HG03442 (cell line): ENCODE data around the gene NT5C3A.
A peak's percentile ranks its signal among the peaks of the same experiment; 100 is the strongest.
"Not testable (repeated sequence)": the region's sequence is repeated elsewhere in the genome, so short reads cannot be mapped to it uniquely, and the experiment has no call there.

Experiments
- ATAC-seq: cut with Tn5 transposase; IDR thresholded peaks from one replicate; pipeline ENCODE4 v1.9.1; 2021; ENCODE audit warnings: mild to moderate bottlenecking, moderate library complexity; ENCODE audit not compliant: unreplicated experiment

NT5C3A gene

GRCh38 chr7:33062023-33062781 is at the start of gene NT5C3A:
NT5C3A (minus strand) TSS chr7:33062776; CDS start chr7:33062705, 71 bp downstream.
- peak; percentile 29 for ATAC-seq

DNA sequence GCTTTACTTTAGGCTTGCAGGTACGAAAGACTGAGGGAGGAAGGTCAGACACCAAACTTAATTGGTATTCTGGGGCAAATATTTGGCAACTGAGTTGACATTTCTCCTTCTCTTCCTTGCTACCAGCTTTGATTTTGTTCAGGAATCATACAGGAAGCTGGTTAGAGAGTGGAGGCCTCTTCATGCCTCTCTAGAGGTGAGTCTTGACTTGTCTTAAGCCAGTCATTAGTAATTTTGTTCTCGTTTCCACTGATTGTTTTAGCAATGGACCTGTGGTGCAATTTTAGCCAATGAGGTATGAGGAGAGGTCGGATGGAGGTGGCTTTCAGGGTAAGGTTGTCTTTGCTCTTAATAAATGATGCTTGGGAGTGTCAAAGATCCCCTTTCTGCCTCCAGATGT is 49.0 kb upstream of the NT5C3A start:
- no peak for ATAC-seq

DNA sequence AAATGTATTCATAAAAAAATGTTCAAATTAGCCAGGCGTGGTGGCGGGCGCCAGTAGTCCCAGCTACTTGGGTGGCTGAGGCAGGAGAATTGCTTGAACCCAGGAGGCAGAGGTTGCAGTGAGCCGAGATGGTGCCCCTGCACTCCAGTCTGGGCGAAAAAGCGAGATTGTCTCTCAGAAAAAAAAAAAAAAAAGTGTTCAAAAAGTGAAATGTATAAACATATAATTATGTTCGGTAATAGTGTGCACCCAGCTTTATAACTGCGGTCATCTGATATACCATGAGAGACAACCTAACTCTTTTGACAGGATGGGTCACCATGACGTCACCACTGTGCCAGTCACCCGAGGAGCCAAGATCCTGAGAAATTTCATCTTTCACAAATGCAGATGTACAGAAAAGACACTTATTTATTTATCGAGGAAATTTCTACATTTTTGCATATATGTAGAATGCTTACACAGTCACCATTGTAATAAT is 47.2 kb upstream of the NT5C3A start:
- ATAC-seq, result no peak

- ATAC-seq, result peak; percentile 80
These were observed 46.6 kb upstream of the NT5C3A start, which contains the start of gene RP9 for GRCh38 chr7:33109005-33109757. RP9 (minus strand) TSS chr7:33109404; CDS start chr7:33109372, 32 bp downstream.

DNA sequence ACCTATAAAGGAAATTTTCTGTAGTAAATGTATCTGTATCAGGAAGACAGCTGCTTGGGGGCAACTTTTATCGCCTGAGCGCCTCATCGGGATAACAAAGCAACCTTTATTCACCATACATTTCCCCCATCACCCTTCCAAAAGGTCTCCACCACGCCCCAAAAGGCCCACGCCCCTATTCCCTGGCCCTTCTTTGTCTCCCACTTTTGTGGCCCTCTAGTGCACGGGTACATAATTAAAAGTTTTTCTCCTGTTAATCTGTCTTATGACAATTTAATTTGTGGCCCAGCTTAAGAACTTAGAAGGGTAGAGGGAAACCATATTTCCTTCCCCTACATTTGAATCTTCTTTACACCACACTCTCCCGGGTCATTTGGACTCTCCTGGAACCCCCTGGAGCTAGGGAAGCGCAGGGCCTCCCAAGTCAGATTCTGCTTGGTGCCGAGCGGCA is 46.0 kb upstream of the NT5C3A start:
- ATAC-seq, result peak; percentile 7

DNA sequence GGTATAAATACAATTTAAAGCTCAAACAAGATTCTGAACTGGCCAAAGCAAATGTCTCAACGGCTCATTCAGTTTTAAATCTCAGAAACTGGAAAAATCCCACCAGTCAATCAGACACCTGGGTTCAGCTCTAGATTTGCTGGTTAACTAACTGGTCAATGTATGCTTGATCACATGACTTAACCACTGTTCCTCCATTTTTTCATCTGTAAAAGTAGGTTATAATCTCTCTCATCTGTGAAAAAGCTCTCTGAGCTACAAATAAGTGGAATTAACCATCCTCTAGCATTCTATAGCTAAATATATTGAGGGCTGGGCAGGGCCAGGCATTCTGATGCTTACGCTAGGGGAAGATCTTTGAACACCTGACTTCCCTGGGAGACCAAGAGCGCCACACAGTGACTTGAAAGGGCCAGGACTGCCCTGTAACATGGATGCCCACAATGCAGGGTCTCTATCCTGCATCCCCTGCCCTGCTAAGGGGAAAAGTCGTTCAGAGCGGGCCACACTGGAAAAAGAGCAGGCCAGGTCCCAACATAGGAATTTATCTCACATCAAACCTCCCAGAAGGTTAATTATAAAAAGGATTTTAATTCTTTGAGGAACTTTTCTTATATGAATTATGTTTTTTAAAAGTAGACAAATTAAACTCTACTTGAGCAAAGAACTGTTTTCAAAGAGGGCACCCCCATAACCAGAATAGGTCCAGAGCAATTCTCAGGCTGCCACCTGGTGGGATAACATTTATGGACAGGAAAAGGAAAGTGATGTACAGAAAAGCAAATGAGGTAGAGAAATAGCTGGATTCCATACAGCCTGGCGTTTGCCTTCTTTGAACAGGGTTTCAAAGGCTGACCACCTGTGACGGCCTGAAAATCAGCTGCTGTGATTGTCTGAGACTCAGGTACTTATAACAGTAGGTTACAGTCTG is 44.8 kb upstream of the NT5C3A start:
- ATAC-seq, result peak; percentile 34

- ATAC-seq, result no peak
These were observed 39.3 kb upstream of the NT5C3A start for GRCh38 chr7:33101906-33102305.

- no peak for ATAC-seq
These were observed 38.2 kb upstream of the NT5C3A start for GRCh38 chr7:33100770-33101169.

GRCh38 chr7:33099154-33099940 is 36.8 kb upstream of the NT5C3A start:
- no peak for ATAC-seq

DNA sequence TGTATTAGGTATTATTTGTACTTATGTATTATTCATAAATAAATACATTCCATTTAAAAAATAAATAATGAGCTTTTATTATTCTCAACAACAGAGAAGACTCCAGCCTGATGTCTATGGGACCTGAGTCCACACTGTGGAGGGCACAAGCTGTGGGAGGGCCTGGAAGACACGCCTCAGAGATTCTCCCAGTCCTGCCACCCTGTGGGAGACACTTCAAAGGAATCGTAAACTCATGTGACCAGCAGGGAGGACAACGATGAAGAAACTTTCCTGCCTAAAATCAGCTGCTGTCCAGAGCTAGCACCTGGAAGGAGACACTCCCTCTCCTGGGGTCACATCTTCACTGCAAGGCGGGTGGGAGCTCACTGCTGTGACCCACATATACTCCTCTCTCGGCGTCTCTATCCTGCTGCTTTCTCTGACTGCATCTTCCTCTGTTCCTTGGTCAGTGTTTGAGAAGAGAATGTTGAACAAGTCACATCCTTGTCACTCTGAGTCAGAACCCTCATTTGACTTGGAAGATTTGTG is 32.2 kb upstream of the NT5C3A start:
- ATAC-seq, result not testable (repeated sequence)

- no peak for ATAC-seq
These were observed 30.7 kb upstream of the NT5C3A start for GRCh38 chr7:33093266-33093665.

DNA sequence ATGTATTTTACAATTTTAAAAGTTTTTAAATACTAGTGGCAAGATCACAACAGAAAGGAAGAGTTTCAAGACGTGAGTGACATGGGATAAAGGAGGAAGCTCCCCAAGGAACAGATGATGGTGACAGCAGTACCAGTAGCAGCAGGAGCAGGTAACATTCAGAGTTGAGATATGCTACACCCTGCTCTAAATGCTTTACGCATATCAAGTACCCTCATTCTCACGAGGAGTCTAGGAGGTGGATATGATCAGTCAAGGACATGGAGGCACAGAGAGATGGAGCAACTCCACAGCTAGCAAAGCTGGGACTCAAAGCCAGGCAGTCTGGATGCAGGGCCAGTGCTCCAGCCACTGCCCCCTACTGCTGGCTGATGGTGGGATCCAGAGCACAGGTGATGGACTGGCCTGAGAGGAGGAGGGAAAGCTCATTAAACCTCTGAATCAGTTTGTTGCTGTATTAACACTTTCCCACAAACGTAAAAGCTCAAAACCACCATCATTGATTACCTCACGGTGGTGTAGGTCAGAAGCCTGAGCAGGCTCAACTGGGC is 29.1 kb upstream of the NT5C3A start:
- no peak for ATAC-seq

- ATAC-seq, result no peak
These were observed 28.5 kb upstream of the NT5C3A start for GRCh38 chr7:33091111-33091531.

GRCh38 chr7:33089142-33089541 is 26.6 kb upstream of the NT5C3A start:
- no peak for ATAC-seq

DNA sequence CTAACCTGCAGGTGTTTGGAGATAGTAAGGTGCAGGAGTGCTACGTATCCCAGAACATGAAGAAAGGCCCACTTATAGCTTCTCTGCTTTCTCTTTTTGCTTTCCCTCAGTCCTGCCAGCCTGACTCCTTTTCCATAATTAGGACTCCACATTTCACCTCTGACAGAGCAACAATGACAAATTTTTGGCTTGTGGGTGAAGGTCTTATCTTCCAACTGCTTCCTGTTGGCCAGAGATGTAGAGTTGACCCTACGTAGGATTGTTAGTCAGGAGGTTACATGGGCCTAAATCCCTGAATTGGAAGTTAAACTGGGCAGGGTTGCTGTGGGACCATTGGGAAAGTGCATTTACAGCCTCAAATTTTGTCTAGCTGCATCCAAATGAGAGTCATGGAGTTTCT is 25.3 kb upstream of the NT5C3A start:
- no peak for ATAC-seq

DNA sequence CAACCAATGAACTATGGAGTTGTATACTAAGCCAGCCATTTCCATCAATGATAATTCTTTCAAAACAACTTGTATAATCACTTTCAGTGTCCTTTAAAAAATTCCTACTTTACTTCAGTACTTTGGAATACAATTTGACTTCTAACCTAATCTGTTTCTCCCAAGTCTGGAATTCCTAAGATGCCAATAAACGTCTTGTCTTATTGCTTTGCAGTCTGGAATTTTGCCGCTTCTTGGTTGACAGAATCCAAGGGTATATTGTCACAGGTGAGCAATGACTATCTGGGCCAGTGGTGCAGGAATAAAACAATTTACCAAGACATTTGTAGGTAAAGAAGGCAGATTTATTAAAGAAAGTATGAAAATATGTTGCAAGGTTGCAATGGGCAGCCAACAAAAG is 24.8 kb upstream of the NT5C3A start:
- no peak for ATAC-seq

DNA sequence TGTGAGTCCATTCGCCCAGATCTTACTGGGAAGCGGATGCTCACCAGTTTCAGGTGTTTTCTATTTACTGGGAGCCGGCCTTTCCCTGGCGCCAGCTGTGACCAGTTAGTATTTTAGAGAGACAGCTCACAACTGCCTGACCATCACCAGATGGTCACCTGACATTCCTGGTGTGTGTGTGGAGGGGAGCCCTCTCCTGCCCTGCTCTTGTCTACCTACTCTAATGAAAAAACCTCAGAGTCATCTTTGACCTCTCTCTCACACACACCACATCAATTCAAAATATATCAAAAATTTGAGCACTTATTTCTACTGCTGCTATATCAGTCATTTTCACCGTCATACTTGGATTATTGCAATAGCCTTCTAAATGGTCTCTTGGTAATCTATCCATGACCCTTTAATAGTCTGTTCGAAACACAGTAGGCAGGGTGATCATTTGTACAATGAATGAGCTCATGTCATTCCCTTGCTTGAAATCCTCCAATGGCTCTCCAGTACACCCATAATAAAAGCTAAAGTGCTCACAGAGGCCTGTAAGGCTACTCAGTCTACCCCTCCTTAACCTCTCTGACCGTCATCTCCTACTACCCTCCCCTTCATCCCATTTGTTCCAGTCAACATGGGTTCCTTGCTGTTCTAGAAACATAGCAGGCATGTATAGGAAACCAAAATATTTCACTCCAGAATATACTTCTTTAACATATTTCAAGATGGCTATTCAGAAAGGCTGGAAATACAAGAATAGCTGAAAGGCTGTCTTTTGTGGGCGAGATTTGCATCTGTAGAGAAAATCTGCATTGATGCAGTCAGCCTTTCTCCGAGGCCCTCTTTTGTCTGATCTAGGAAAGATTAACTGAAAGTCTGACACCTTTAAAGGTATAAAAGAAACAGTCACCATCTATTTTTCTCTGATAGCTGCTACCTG is 17.5 kb upstream of the NT5C3A start:
- ATAC-seq, result no peak

DNA sequence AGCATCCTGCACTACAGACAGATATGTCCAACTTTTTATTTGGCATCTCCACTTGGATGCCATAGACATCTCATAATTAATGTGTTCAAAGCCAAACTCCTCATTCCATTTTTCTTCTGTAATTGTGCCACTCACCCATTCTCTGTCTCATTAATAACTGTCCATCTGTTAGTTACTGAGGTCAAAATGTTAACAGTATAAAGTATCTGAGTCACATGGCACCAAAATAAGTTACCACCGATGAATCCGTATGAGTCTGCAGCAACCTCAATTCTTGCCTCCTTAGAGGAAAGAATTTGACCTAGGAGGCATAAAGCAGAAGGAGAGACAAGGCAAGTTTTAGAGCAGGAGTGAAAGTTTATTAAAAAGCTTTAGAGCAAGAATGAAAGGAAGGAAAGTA is 16.5 kb upstream of the NT5C3A start:
- ATAC-seq, result no peak
